Measurements from ENCODE around the gene CEMIP2. TPM values are rescaled to one million over a fixed set of nuclear protein-coding genes. Genes with fewer than 3 reads are reported as not detected.

CEMIP2 gene
- total and polyA plus RNA-seq, 2 of the 13 experiments (the other 11 are each of a cell fraction or from before 2014, with no cell fraction given): 94.3 to 128 TPM

DNA sequence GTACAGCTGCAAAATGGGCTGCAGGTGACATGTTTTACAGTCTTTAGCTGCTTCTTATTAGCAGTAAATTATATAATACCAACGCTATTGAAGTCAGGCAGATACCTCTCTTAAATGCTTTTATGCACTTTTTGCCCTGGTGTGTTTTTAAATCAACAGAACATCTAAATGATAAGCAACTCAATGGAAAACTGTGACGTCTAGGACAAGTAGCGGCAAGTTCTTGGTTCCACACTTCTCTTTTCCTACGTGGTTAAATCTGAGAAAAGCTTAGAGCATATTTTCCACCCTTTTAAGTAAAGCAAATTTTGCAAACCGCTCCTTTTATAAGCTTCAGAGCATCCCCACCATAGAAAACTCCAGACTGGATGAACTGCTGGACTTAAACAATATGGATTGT lies 58.1 kb downstream of the CEMIP2 start:
- H3K27ac ChIP-seq (ENCODE audit: extremely low read length, insufficient read depth, low read length): no peak overlapping the region
- TF ChIP-seq, protein P1, sequence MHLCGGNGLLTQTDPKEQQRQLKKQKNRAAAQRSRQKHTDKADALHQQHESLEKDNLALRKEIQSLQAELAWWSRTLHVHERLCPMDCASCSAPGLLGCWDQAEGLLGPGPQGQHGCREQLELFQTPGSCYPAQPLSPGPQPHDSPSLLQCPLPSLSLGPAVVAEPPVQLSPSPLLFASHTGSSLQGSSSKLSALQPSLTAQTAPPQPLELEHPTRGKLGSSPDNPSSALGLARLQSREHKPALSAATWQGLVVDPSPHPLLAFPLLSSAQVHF (CRISPR knock-in tag; IDR thresholded peaks at IDR 0.05): no peak
- no peak for TF ChIP-seq ZBTB21 (CRISPR knock-in tag; IDR thresholded peaks at IDR 0.05)
- no peak for TF ChIP-seq ZFY (CRISPR knock-in tag; IDR thresholded peaks at IDR 0.05)
- TF ChIP-seq ZFAT (CRISPR knock-in tag; conservative IDR thresholded peaks at IDR 0.05): no peak
- no peak for TF ChIP-seq ATAD3A (CRISPR knock-in tag; IDR thresholded peaks at IDR 0.05)
- no peak for TF ChIP-seq U2AF2 (IDR thresholded peaks at IDR 0.05; ENCODE audit: low read depth, low read length)
- TF ChIP-seq EP300 (IDR thresholded peaks at IDR 0.05; ENCODE audit: low read depth in 2 of 2, low read length in 2 of 2): no peak
- no peak for TF ChIP-seq EP300 (CRISPR knock-in tag; IDR thresholded peaks at IDR 0.05; ENCODE audit: borderline replicate concordance)
- TF ChIP-seq ZNF556 (CRISPR knock-in tag; IDR thresholded peaks at IDR 0.05; ENCODE audit: borderline replicate concordance): no peak
- TF ChIP-seq ARNTL (CRISPR knock-in tag; IDR thresholded peaks at IDR 0.05): no peak
- no peaks in the 10 kb centered on the region for H3K79me2 ChIP-seq (ENCODE audit: insufficient read depth, low read length)
- H4K20me1 ChIP-seq (ENCODE audit: insufficient read depth, low read length): no peaks in the 10 kb centered on the region
- CTCF ChIA-PET (ENCODE audit: low intra/inter-chr PET ratio, low total read pairs): no interaction called here
- peaks cover 37 to 82% of the 10 kb centered on the region in 2 experiments for H3K36me3 ChIP-seq (replicated peaks in 1 of 2; ENCODE audit: control insufficient read depth in 1 of 2, insufficient read depth in 2 of 2, low read length in 2 of 2)
- no peak overlapping the region for H3K4me3 ChIP-seq (replicated peaks in 1 of 3; ENCODE audit: insufficient read depth in 1 of 3, low read depth in 2 of 3, low read length in 3 of 3)
- H3K9me3 ChIP-seq (ENCODE audit: low read length): no peaks in the 10 kb centered on the region
- H3K27me3 ChIP-seq (ENCODE audit: control insufficient read depth in 1 of 2, insufficient read depth in 2 of 2, low read length in 2 of 2): no peaks in the 10 kb centered on the region
- FAIRE-seq: no peak
- H3K9ac ChIP-seq (ENCODE audit: insufficient read depth, low read depth, low read length): no peak overlapping the region
- H2AFZ ChIP-seq (ENCODE audit: low read length): no peak overlapping the region
- no peak for ATAC-seq
- POLR2A ChIA-PET: no interaction called here
- no peak overlapping the region for H3K4me2 ChIP-seq (ENCODE audit: low read depth, low read length)
- BruUV-seq (replicated peaks): no TSS peak
- no peak for DNase-seq (ENCODE audit: low spot score)
- 95% methylated on average over 5 of the region's 5 CpGs for WGBS (ENCODE audit: low lambda C conversion rate)
- in situ Hi-C loops (cut with HindIII; ENCODE audit: extremely low pct_ligation_motif_present, low pct_unique_long_range_greater_than_20kb): no loop called here
- no peaks in the 10 kb centered on the region for H3K4me1 ChIP-seq (ENCODE audit: insufficient read depth, low read length)
- intact Hi-C loops (cut with micrococcal nuclease; ENCODE audit: unreplicated experiment): loop anchor here (5.0 kb wide), 1 partner anchor 108 kb away; no protein-coding TSS in a partner anchor

DNA sequence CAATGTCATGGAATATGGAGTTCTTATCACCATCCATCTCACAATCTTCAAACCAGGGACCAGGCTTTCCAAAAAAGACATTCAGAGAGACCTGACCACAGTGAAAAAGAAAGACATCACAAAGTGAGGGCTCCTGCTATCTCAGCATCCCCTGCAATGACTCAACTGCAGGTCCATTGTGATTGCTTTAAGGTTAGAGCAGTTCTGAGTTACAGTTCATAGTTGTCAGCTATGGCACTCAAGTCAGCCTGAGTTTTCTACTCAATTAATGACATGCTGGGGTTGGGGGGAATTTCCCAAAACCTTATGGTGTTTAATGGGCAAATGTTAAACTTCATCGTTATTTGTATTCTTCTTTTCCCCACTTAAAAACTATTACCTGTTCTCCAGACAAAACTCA lies 58.9 kb downstream of the CEMIP2 start:
- Histone ChIP-seq H3K4me1 (ENCODE audit: insufficient read depth, low read length) (no peaks in the 10 kb centered on the region), H3K36me3 (replicated peaks in 1 of 2; ENCODE audit: control insufficient read depth in 1 of 2, insufficient read depth in 2 of 2, low read length in 2 of 2) (peaks cover 38 to 81% of the 10 kb centered on the region in 2 experiments), H3K9ac (ENCODE audit: insufficient read depth, low read depth, low read length) (no peak overlapping the region), H2AFZ (ENCODE audit: low read length) (no peak overlapping the region), H3K27ac (ENCODE audit: extremely low read length, insufficient read depth, low read length) (no peak overlapping the region), H3K79me2 (ENCODE audit: insufficient read depth, low read length) (no peaks in the 10 kb centered on the region), H3K9me3 (ENCODE audit: low read length) (no peaks in the 10 kb centered on the region), H3K27me3 (ENCODE audit: control insufficient read depth in 1 of 2, insufficient read depth in 2 of 2, low read length in 2 of 2) (no peaks in the 10 kb centered on the region), H3K4me3 (replicated peaks in 1 of 3; ENCODE audit: insufficient read depth in 1 of 3, low read depth in 2 of 3, low read length in 3 of 3) (no peak overlapping the region), H3K4me2 (ENCODE audit: low read depth, low read length) (no peak overlapping the region), H4K20me1 (ENCODE audit: insufficient read depth, low read length) (no peaks in the 10 kb centered on the region)
- POLR2A ChIA-PET: no interaction called here
- ATAC-seq (no peak), FAIRE-seq (no peak), DNase-seq (ENCODE audit: low spot score) (no peak)
- no TSS peak for BruUV-seq (replicated peaks)
- intact Hi-C loops (cut with micrococcal nuclease; ENCODE audit: unreplicated experiment) (no loop called here), in situ Hi-C loops (cut with HindIII; ENCODE audit: extremely low pct_ligation_motif_present, low pct_unique_long_range_greater_than_20kb) (no loop called here)
- CTCF ChIA-PET (ENCODE audit: low intra/inter-chr PET ratio, low total read pairs): no interaction called here
- WGBS (ENCODE audit: low lambda C conversion rate): 97% methylated on average over 1 of the region's 1 CpG
- TF ChIP-seq SMARCE1 (IDR thresholded peaks at IDR 0.05; ENCODE audit: borderline replicate concordance): no peak
- TF ChIP-seq, protein P2, sequence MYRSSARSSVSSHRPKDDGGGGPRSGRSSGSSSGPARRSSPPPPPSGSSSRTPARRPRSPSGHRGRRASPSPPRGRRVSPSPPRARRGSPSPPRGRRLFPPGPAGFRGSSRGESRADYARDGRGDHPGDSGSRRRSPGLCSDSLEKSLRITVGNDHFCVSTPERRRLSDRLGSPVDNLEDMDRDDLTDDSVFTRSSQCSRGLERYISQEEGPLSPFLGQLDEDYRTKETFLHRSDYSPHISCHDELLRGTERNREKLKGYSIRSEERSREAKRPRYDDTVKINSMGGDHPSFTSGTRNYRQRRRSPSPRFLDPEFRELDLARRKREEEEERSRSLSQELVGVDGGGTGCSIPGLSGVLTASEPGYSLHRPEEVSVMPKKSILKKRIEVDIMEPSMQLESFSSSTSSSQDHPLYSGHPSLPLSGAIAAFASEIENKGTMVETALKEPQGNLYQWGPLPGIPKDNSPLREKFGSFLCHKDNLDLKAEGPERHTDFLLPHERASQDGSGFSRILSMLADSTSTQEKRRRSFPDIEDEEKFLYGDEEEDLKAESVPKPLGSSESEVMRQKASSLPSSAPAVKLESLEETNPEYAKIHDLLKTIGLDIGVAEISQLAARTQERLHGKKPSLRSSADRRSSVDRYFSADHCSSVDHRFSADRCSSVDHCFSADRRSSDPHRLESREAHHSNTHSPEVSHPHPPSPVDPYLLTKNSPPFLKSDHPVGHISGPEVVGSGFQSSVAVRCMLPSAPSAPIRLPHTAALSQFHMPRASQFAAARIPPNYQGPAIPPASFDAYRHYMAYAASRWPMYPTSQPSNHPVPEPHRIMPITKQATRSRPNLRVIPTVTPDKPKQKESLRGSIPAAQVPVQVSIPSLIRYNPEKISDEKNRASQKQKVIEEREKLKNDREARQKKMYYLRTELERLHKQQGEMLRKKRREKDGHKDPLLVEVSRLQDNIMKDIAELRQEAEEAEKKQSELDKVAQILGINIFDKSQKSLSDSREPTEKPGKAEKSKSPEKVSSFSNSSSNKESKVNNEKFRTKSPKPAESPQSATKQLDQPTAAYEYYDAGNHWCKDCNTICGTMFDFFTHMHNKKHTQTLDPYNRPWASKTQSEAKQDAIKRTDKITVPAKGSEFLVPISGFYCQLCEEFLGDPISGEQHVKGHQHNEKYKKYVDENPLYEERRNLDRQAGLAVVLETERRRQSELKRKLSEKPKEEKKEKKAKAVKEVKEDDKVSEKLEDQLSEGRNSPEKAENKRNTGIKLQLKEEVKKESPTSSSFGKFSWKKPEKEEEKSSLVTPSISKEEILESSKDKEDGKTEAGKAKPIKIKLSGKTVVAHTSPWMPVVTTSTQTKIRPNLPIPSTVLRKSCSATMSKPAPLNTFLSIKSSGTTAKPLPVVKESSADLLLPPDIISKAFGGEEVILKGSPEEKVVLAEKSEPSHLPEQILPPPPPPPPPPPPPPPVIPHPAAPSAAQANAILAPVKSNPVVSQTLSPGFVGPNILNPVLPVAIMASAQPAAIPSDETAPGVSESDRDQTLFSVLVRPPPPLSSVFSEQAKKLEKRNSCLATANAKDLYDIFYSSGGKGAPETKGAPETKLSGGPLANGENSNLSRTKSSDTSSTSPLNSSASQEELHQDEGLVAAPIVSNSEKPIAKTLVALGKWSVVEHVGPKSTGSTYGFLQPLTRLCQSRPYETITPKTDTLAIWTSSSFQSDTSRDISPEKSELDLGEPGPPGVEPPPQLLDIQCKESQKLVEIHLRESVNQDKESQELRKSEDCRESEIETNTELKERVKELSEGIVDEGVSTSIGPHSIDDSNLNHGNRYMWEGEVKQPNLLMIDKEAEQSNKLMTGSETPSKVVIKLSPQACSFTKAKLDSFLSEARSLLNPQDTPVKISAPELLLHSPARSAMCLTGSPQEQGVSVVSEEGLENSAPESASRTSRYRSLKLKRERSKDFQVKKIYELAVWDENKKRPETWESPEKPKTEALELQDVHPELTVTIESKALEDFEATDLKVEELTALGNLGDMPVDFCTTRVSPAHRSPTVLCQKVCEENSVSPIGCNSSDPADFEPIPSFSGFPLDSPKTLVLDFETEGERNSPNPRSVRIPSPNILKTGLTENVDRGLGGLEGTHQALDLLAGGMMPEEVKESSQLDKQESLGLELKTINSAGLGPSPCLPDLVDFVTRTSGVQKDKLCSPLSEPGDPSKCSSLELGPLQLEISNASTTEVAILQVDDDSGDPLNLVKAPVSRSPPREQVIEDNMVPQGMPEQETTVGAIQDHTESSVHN (CRISPR knock-in tag; IDR thresholded peaks at IDR 0.05): no peak
